Measurements from ENCODE around the gene ALDOA.
"Not testable (repeated sequence)": the region's sequence is repeated elsewhere in the genome, so short reads cannot be mapped to it uniquely, and the experiment has no call there.

The ALDOA gene

DNA sequence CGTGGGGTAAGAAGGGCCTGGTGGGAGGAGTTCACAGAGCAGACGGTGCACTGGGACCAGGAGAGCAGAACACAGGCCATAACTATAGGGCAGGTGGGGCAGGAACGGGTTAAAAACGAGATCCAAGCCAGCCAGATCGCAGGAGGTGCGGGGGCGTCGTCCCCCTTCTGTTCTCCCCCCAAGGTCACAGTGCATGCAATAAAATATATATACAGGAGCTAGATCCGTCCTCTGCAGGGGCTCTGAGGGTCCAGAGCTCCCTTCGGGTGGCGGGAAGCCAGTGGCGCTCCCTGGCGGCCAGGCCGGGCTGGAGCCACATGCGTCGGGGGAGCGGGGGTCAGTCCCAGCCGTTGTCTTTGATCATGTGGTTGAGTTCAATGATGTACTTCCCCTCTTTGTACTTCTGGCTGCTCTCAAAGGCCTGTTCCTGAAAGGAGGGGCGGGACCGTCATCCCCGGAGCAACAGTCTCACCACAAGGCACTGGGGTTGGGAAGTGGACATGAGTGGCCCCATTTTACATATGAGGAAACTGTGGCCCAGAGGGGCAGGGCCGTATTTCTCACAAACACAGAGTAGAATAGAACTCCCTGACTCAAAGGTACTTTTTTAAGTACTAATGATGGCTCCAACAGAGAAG is 26.9 kb downstream of the ALDOA start:
- peak; percentile 16 for DNase-seq

- DNase-seq: no peak
These were observed 29.1 kb downstream of the ALDOA start for GRCh38 chr16:30094541-30095165.

- DNase-seq: no peak
These were observed 29.9 kb downstream of the ALDOA start for GRCh38 chr16:30095166-30096078.

- peak; percentile 37 for DNase-seq
These were observed 30.7 kb downstream of the ALDOA start, which contains the start of gene YPEL3 for GRCh38 chr16:30096105-30096861. TSS of gene YPEL3 (minus strand) at chr16:30096213. CDS start at chr16:30095482, 731 bp downstream.

DNA sequence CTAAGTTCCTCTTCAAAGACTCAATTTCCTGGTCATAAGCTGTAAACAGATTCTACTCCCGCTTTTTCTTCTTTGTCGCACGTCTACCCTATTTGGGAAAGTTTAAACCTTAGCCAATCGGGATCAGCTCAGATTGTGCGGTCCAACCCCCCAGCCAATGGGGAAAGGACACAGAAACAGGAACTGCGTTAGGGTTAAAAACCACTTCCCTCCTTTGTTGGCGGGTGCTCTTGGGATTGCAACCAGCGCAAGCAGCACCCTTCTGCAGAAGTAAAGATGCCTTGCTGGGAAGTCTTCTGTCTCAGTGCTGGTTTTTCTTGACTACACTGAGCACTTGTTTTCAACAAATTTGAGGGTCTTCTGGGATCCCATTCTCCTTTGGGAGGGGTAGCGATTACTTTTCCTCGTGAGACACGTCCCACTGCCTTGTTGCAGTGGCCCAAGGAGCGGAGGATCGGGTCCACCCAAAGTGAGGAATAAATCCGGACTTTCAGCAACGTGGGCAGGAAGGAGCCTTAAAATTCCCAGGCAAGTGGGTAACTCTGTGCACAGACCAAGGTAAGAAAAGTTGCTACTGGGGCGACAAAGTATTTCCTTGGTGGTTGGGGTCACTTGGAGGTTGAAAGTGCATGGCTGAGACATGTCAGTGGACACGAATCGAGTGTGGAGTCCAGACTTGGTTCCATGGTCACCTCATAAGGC is 31.5 kb downstream of the ALDOA start:
- no peak for DNase-seq

GRCh38 chr16:30104090-30104489 is 38.5 kb downstream of the ALDOA start:
- no peak for DNase-seq

DNA sequence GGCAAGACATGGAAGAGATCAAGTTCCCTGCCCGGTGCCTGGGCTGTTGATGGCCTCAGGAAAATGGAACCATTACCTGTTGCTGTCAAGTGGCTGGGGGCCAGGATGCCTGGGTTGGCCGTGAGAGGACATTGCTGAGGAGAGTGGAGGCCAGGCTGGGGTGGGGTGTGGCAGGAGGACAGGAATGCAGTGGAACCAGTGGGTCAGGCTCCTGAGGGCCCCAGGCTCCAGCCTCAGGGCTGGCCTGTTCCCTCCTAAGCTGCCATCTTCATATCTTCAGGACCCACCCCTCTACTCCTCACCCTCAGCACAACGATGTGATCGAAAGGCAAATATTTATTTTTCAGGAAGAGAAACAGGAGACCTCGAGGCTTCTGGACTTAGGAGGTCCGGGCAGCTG is 38.9 kb downstream of the ALDOA start:
- DNase-seq: no peak

- DNase-seq: no peak
These were observed 42.7 kb downstream of the ALDOA start for GRCh38 chr16:30108059-30108850.

DNA sequence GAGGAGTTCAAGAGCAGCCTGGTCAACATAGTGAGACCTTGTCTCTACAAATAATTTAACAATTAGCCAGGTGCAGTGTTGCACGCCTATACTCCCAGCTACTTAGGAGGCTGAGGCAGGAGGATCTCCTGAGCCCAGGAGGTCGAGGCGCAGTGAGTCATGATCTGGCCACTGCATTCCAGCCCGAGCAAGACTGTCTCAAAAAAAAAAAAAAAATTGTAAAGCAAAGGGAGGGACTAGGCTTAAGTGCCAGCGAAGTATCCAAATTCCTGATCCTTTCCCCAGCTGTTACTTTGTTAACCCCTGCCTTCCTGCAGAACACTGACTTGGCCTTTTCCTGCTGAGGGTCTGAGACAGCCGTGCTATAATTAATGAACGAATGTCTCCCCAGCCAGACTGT is 45.1 kb downstream of the ALDOA start:
- DNase-seq: no peak

GRCh38 chr16:30112197-30113030 is 46.9 kb downstream of the ALDOA start:
- no peak for DNase-seq

- DNase-seq: no peak
These were observed 47.6 kb downstream of the ALDOA start, which contains the start of gene GDPD3 for GRCh38 chr16:30113031-30113710. TSS of gene GDPD3 (minus strand) at chr16:30113537. CDS start at chr16:30113478, 59 bp downstream.

DNA sequence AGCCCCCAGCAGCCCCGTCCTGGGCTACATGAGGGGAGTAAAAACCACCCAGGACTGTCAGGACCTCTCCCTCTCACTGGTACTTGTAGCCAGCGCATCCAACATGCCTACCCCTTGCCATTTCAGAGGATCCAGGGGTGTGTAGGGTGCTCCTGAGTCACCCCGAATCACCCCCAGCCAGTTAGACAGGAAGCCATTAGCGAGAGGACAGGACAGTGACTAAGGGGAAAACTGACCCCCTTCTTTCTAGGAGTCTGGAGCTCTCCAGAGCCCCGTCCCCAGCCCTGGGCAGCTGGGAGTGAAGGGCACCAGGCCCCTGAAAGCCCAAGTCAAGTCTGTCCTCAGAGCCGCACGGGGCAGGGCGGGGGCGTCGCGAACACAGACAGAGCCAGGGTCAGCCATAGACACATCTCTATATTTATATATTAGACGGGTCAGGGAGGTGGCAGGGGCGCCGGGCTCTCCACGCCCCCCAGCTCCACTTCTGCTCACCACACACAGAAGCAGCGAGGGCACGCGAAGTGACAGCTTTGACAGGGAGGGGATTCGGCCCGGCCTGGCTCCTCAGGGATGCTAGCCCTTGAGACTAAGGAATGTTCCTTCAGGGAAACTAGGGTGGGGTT is 48.3 kb downstream of the ALDOA start:
- DNase-seq: no peak

GRCh38 chr16:30114411-30114810 is 48.9 kb downstream of the ALDOA start:
- no peak for DNase-seq

DNA sequence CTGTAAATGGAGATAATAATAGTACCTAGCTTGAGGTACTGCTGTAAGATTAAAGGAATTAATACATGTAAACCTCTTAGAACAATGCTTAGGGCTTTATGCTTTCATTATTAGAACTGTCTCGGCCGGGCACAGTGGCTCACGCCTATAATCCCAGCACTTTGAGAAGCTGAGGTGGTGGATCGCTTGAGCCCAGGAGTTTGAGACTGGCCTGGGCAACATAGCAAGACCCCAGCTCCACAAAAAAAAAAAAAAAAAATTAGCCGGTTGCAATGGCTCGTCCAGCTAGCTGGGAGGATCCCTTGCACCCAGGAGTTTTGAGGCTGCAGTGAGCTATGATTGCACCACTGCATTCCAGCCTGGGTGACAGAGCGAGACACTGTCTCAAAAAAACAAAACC is 49.3 kb downstream of the ALDOA start:
- DNase-seq: not testable (repeated sequence)

GRCh38 chr16:30115238-30115637 is 49.7 kb downstream of the ALDOA start:
- DNase-seq: no peak

DNA sequence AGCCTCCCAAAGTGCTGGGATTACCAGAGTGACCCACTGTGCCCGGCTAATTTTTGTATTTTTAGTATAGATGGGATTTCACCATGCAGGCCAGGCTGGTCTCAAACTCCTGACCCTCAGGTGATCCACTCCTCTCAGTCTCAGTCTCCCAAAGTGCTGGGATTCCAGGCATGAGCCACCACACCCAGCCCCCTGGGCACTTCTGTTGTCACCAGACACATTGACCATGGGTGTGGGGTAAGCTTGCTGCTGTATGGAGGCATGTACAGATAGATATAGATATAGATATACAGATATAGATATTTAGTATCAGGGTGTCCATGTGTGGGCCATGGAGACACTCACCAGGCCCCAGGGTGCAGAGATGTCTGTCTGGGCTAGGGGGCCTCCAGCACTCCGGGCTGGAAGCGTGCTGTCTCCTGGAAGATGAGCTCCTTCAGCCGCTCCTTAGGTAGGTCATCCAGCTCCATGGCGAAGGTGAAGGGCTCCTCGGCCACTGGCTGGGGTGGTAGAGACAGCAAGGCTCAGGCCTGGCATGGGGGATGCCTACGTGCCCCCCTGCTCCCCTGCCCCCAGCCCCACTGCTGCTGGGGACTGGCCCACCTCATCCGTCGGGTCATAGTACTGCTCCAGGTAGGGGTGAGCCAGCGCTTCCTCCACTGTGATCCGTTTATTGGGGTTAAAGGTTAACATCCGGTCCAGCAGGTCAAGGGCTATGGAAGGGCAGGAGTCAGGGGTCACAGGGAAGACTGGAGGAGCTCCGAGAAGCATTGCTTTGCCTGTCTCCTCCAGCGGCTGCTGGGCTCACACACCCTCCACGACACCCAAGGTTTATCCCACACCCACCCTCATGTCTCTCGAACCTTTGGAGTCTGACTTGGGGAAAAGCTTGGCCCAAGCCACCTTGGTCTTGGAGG is 51.0 kb downstream of the ALDOA start:
- no peak for DNase-seq

- no peak for DNase-seq
These were observed 52.2 kb downstream of the ALDOA start for GRCh38 chr16:30117768-30118167.

DNA sequence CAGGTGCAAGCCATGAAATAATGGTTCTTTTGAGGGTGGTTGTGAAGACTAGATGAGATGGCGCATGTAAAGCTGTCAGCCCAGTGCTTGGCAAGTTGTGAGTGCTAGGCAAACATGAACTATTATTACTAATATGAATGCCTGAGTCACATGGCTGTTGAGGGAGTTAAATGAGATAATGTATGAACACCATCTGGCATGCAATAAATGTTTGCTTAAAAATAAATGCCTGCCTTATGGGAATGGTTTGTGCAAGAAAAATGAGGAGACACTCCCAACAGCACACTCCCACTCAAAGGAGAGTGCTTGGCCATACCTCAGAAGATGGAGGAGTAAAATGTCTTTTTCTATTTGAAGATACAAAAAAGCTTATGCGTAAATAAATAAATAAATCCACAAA is 53.9 kb downstream of the ALDOA start:
- no peak for DNase-seq

Measured in DMS79 (cell line).